ENCODE data around the gene MVB12B.

GRCh38 chr9:126372716-126373115, 46.1 kb downstream of the MVB12B start:
- TF ChIP-seq EZH2 (IDR thresholded peaks at IDR 0.05) (no peak), POLR2AphosphoS5 (IDR thresholded peaks at IDR 0.05; ENCODE audit: borderline replicate concordance, low read depth, low read length) (no peak)
